Measurements from ENCODE around the gene ZFYVE1. TPM values are rescaled to one million over a fixed set of nuclear protein-coding genes. Genes with fewer than 3 reads are reported as not detected.

The ZFYVE1 gene
- 9.5 to 10.7 TPM (median 9.8 TPM) in 5 replicates for total RNA-seq (2022; extraction: Qiagen RNA extraction)

GRCh38 chr14:73026845-73027542, at the start of gene ZFYVE1:
TSS of gene ZFYVE1 (minus strand) at chr14:73027106. CDS start at chr14:73024508, 2,598 bp downstream.

GRCh38 chr14:73058224-73058921, 31.5 kb upstream of the ZFYVE1 start, which contains the start of gene RBM25:
TSS of gene RBM25 (plus strand) at chr14:73058534. CDS start at chr14:73071642, 13,108 bp downstream.

GRCh38 chr14:72926292-72927028, 100.4 kb downstream of the ZFYVE1 start, which contains the start of gene DCAF4:
TSS of gene DCAF4 (plus strand) at chr14:72926464. CDS start at chr14:72937979, 11,515 bp downstream.

Other genes starting within 250 kb of the ZFYVE1 start
- gene DPF3, start 133.0 kb downstream of the ZFYVE1 start, total RNA-seq (2022; extraction: Qiagen RNA extraction): 0.05 to 0.16 TPM (median 0.10 TPM) in 5 replicates
- 24.4 to 33.2 TPM (median 28.2 TPM) in 5 replicates for gene DCAF4, start 100.6 kb downstream of the ZFYVE1 start, total RNA-seq (2022; extraction: Qiagen RNA extraction)
- 45.0 to 66.5 TPM (median 49.8 TPM) in 5 replicates for gene RBM25, start 31.4 kb upstream of the ZFYVE1 start, total RNA-seq (2022; extraction: Qiagen RNA extraction)
- 57.7 to 72.9 TPM (median 62.3 TPM) in 5 replicates for gene PSEN1, start 109.4 kb upstream of the ZFYVE1 start, total RNA-seq (2022; extraction: Qiagen RNA extraction)
- 4.6 to 5.1 TPM (median 4.6 TPM) in 5 replicates for gene PAPLN, start 210.4 kb upstream of the ZFYVE1 start, total RNA-seq (2022; extraction: Qiagen RNA extraction)